HCT116 (cell line): ENCODE results near the gene NGEF. TPM values are rescaled to one million over a fixed set of nuclear protein-coding genes. Genes with fewer than 3 reads are reported as not detected.

ENCODE experiments used
- ATAC-seq: fragments of 200-7000 bp; cut with Tn5 transposase; 2 replicates; pipeline ENCODE4 v1.9.1; 2020; ENCODE audit warnings: mild to moderate bottlenecking, moderate library complexity
- Bru-seq: library from RNA; stranded (reverse); fragments of 400-500 nt; gene quantifications from one replicate; lab custom pipeline; 2021; lab: Mats Ljungman, UMichigan
- BruChase-seq, 2 experiments: library from RNA; stranded (reverse); fragments of 400-500 nt; gene quantifications; one replicate each; lab custom pipeline; 2021; lab: Mats Ljungman, UMichigan
- BruUV-seq: library from RNA; stranded (reverse); fragments of 400-500 nt; replicated peaks from 2 replicates; lab custom pipeline; 2021; lab: Mats Ljungman, UMichigan
- CTCF ChIA-PET: fragments of 300-600 bp; sonication (Branson Sonifier 250); formaldehyde crosslinking; loops from one replicate; lab custom pipeline; 2021; ENCODE audit warnings: antibody characterized with exemption; lab: Charles Lee
- POLR2A ChIA-PET: fragments of 300-600, 350-600 bp; sonication (Branson Sonifier 250); formaldehyde crosslinking; loops from one replicate; lab custom pipeline; 2021; ENCODE audit warnings: antibody characterized with exemption; lab: Charles Lee
- RAD21 ChIA-PET, 2 experiments: fragments of 300-600 bp; sonication (Branson Sonifier 250); formaldehyde crosslinking; loops; one replicate each; lab custom pipeline; 2023; ENCODE audit warnings: low total read pairs in 2 of 2; ENCODE audit not compliant: uncharacterized antibody in 2 of 2, unreplicated experiment in 2 of 2, low non-redundant PET in 1 of 2; lab: Charles Lee
- DNase-seq: peaks from one replicate; pipeline ENCODE4 v3.0.0-alpha.2; 2010; ENCODE audit warnings: low read depth, low spot score
- H2AFZ ChIP-seq: fragments of 200-600 bp; shearing (Covaris generic), sonication (generic); 2 replicates; pipeline ENCODE4 v1.6.1; 2017; ENCODE audit warnings: low read depth, mixed run types, mixed read lengths, antibody characterized with exemption, low read length; ENCODE audit not compliant: poor library complexity, severe bottlenecking
- H3K27ac ChIP-seq: 2 replicates; pipeline ENCODE4 v1.5.1; 2012; ENCODE audit warnings: low read depth, low read length
- H3K27me3 ChIP-seq: fragments of 200-600 bp; sonication (generic); 2 replicates; pipeline ENCODE4 v1.6.1; 2016; ENCODE audit warnings: mixed run types, low read length, mixed read lengths; ENCODE audit not compliant: insufficient read depth
- H3K36me3 ChIP-seq, 2 experiments: fragments of 200-500 bp in 1 of 2; fragments of 200-600 bp in 1 of 2; sonication (Bioruptor generic) in 1 of 2; sonication (generic) in 1 of 2; 2 replicates each; pipeline versions ENCODE4 v1.5.1 to v1.6.1; 2014 to 2016; ENCODE audit warnings: low read length in 2 of 2, inconsistent platforms in 1 of 2, mixed read lengths in 1 of 2, mixed run types in 1 of 2; ENCODE audit not compliant: insufficient read depth in 2 of 2, control insufficient read depth in 1 of 2
- H3K4me1 ChIP-seq, 2 experiments: fragments of 200-600 bp in 1 of 2; sonication (generic) in 1 of 2; 2 replicates each; pipeline versions ENCODE4 v1.5.1 to v1.6.1; 2012 to 2017; ENCODE audit warnings: low read length in 2 of 2, inconsistent platforms in 1 of 2, mild to moderate bottlenecking in 1 of 2, mixed read lengths in 1 of 2, mixed run types in 1 of 2, moderate library complexity in 1 of 2; ENCODE audit not compliant: insufficient read depth in 2 of 2, control insufficient read depth in 1 of 2
- H3K4me2 ChIP-seq: fragments of 200-600 bp; sonication (generic); 2 replicates; pipeline ENCODE4 v1.6.1; 2017; ENCODE audit warnings: mixed run types, low read length, mixed read lengths
- H3K4me3 ChIP-seq, 2 experiments: fragments of 200-600 bp in 1 of 2; sonication (generic) in 1 of 2; replicated peaks in 1 of 2; 2 replicates each; pipeline ENCODE4 v1.5.1; 2011 to 2016; ENCODE audit warnings: low read length in 2 of 2, control low read depth in 1 of 2, low read depth in 1 of 2, mild to moderate bottlenecking in 1 of 2, mixed read lengths in 1 of 2, mixed run types in 1 of 2
- H3K79me2 ChIP-seq: fragments of 200-600 bp; sonication (generic); 2 replicates; pipeline ENCODE4 v1.6.1; 2017; ENCODE audit warnings: mild to moderate bottlenecking, mixed run types, low read length, moderate library complexity, mixed read lengths; ENCODE audit not compliant: insufficient read depth
- H3K9ac ChIP-seq: fragments of 200-600 bp; sonication (generic); 2 replicates; pipeline ENCODE4 v1.6.1; 2016; ENCODE audit warnings: low read length, mixed read lengths
- H3K9me2 ChIP-seq: fragments of 200-600 bp; sonication (generic), shearing (Covaris generic); 2 replicates; pipeline ENCODE4 v1.6.1; 2017; ENCODE audit warnings: mixed run types, mild to moderate bottlenecking, moderate library complexity; ENCODE audit not compliant: insufficient read depth
- H3K9me3 ChIP-seq, 2 experiments: fragments of 200-500 bp in 1 of 2; fragments of 200-600 bp in 1 of 2; sonication (Bioruptor generic) in 1 of 2; sonication (generic) in 1 of 2; 2 replicates each; pipeline ENCODE4 v1.6.1; 2014 to 2017; ENCODE audit warnings: low read length in 2 of 2, mixed read lengths in 2 of 2, inconsistent platforms in 1 of 2, low read depth in 1 of 2, mild to moderate bottlenecking in 1 of 2, mixed run types in 1 of 2, moderate library complexity in 1 of 2; ENCODE audit not compliant: control insufficient read depth in 1 of 2, insufficient read depth in 1 of 2
- H4K20me1 ChIP-seq: fragments of 200-600 bp; sonication (generic), shearing (Covaris generic); 2 replicates; pipeline ENCODE4 v1.6.1; 2017; ENCODE audit warnings: mixed run types, mild to moderate bottlenecking, moderate library complexity; ENCODE audit not compliant: insufficient read depth
- CBX3 ChIP-seq: IDR thresholded peaks from 2 replicates; pipeline ENCODE4 v1.6.1; 2012; ENCODE audit warnings: low read depth
- CEBPB ChIP-seq: IDR thresholded peaks from 2 replicates; pipeline ENCODE4 v1.6.1; 2012; ENCODE audit warnings: low read depth
- EGR1 ChIP-seq: IDR thresholded peaks from 2 replicates; pipeline ENCODE4 v1.6.1; 2012; ENCODE audit warnings: low read depth
- ELF1 ChIP-seq: IDR thresholded peaks from 2 replicates; pipeline ENCODE4 v1.6.1; 2012; ENCODE audit warnings: low read depth, borderline replicate concordance
- JUND ChIP-seq: IDR thresholded peaks from 2 replicates; pipeline ENCODE4 v1.6.1; 2012
- POLR2A ChIP-seq: IDR thresholded peaks from 2 replicates; pipeline ENCODE4 v1.7.0; 2011; ENCODE audit warnings: borderline replicate concordance; ENCODE audit not compliant: insufficient read depth, insufficient read length; ENCODE audit errors: extremely low read depth
- POLR2AphosphoS5 ChIP-seq: IDR thresholded peaks from 2 replicates; pipeline ENCODE4 v1.6.1; 2011; ENCODE audit warnings: mild to moderate bottlenecking, low read depth, low read length, moderate library complexity
- RAD21 ChIP-seq: IDR thresholded peaks from 2 replicates; pipeline ENCODE4 v1.6.1; 2012; ENCODE audit warnings: low read depth, mild to moderate bottlenecking
- REST ChIP-seq: IDR thresholded peaks from 2 replicates; pipeline ENCODE4 v1.6.1; 2012; ENCODE audit warnings: low read depth
- SIN3A ChIP-seq: IDR thresholded peaks from 2 replicates; pipeline ENCODE4 v1.6.1; 2012; ENCODE audit warnings: low read depth
- SP1 ChIP-seq: IDR thresholded peaks from 2 replicates; pipeline ENCODE4 v1.6.1; 2012; ENCODE audit warnings: low read depth
- SRF ChIP-seq: IDR thresholded peaks from 2 replicates; pipeline ENCODE4 v1.6.1; 2012; ENCODE audit warnings: low read depth
- TCF7L2 ChIP-seq: IDR thresholded peaks from 2 replicates; pipeline ENCODE4 v1.7.0; 2011; ENCODE audit warnings: borderline replicate concordance, inconsistent platforms; ENCODE audit not compliant: insufficient read depth, insufficient read length; ENCODE audit errors: extremely low read depth
- YY1 ChIP-seq: IDR thresholded peaks from 2 replicates; pipeline ENCODE4 v1.6.1; 2011; ENCODE audit warnings: low read length, low read depth, moderate library complexity, mild to moderate bottlenecking; ENCODE audit not compliant: insufficient replicate concordance; ENCODE audit errors: extremely low read depth
- ZFX ChIP-seq: fragments of 450-650 bp; IDR thresholded peaks from 2 replicates; pipeline ENCODE4 v1.6.1; 2017
- ZNF274 ChIP-seq: fragments of 200-500 bp; sonication (Bioruptor generic); IDR thresholded peaks from 2 replicates; pipeline ENCODE4 v1.6.1; 2014; ENCODE audit warnings: mild to moderate bottlenecking, low read depth, low read length, inconsistent platforms
- intact Hi-C: fragments of 100-400 bp; cut with micrococcal nuclease; formaldehyde crosslinking; loops from 2 replicates; pipeline ENCODE4 v1.10.0; 2022
- long read RNA-seq: library from polyadenylated mRNA; unstranded; transcript quantifications from one replicate; pipeline ENCODE4 v2.0.0, GENCODE V29; 2021; ENCODE audit not compliant: unreplicated experiment
- polyA plus RNA-seq: library from polyadenylated mRNA; unstranded; fragments of >200 nt; gene quantifications from 2 replicates; pipeline ENCODE4 v1.2.1, GENCODE V29; 2012; ENCODE audit warnings: missing spikeins
- total RNA-seq: library from RNA; stranded (reverse); gene quantifications from one replicate; pipeline ENCODE4 v1.2.1, GENCODE V29; 2021; ENCODE audit not compliant: unreplicated experiment
- TF ChIP-seq, protein P1 (sequence below): IDR thresholded peaks from 2 replicates; pipeline ENCODE4 v1.6.1; 2011; ENCODE audit warnings: mild to moderate bottlenecking, low read length, moderate library complexity; ENCODE audit not compliant: insufficient replicate concordance; ENCODE audit errors: extremely low read depth
- TF ChIP-seq, protein P2 (sequence below): IDR thresholded peaks from 2 replicates; pipeline ENCODE4 v1.6.1; 2012
- TF ChIP-seq, protein P3 (sequence below): IDR thresholded peaks from 2 replicates; pipeline ENCODE4 v1.6.1; 2012
- TF ChIP-seq, protein P4 (sequence below), 3 experiments: fragments of 200-600 bp in 1 of 3; sonication (generic) in 1 of 3; IDR thresholded peaks in 2 of 3; conservative IDR thresholded peaks in 1 of 3; 2 replicates each; pipeline ENCODE4 v1.5.1; 2012 to 2017; ENCODE audit warnings: low read depth in 2 of 3, low read length in 2 of 3, antibody characterized with exemption in 1 of 3, borderline replicate concordance in 1 of 3, control low read depth in 1 of 3, mild to moderate bottlenecking in 1 of 3, mixed read lengths in 1 of 3, mixed run types in 1 of 3, moderate library complexity in 1 of 3; ENCODE audit not compliant: insufficient read depth in 1 of 3

NGEF gene
- total RNA-seq (12.6 TPM), Bru-seq, nascent RNA (percentile 24 among the genes with signal in this experiment), BruChase-seq, experiment 1, labeled RNA remaining after a 6-hour chase (percentile 26 among the genes with signal in this experiment), BruChase-seq, experiment 2, labeled RNA remaining after a 2-hour chase (percentile 25 among the genes with signal in this experiment)
- 30.7 and 34.8 TPM in 2 replicates for polyA plus RNA-seq
- long read RNA-seq, partial matches to known transcripts: 3 of 23 reads
- long read RNA-seq, other reads (novel, unspliced or antisense): 20 of 23 reads

DNA sequence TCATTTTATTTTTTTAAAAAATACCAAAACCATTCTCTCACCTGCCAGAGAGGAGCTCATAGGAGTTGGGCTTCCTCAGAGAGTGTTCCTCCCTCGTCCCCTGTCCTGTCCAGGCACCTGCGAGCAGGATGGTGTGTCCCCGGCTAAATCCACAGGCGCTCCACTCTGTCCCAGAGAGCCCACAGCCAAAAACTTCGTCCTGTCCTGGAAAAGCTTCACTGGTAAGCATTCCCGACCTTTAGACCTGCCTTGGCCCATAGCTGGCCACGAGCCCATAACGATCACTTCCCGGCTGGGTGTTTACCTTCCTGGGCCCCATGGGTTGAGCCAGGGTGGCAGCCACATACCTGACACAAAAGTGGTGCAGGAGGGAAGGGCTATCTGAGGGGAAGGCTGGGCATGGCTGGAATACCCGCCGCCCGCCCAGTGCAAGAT, at the start of gene NGEF:
NGEF (minus strand) TSS at position 230 of the 435 bp plus-strand sequence. CDS start 38,366 bp downstream, outside the sequence.
- DNase-seq (no peak), ATAC-seq (no peak)
- no peaks in the 10 kb centered on the region for H3K36me3 ChIP-seq
- no peaks in the 10 kb centered on the region for H3K27me3 ChIP-seq
- no peaks in the 10 kb centered on the region for H3K9me3 ChIP-seq
- ChIA-PET CTCF (no interaction called here), POLR2A (no interaction called here), RAD21 (no interaction called here)
- no TSS peak for BruUV-seq
- no peak within 1 kb of the TSS for H2AFZ ChIP-seq
- H3K9me2 ChIP-seq: no peaks in the 10 kb centered on the region
- no peak within 1 kb of the TSS for H3K27ac ChIP-seq
- H3K4me3 ChIP-seq: no peak within 1 kb of the TSS
- no peaks in the 10 kb centered on the region for H3K79me2 ChIP-seq
- H3K4me1 ChIP-seq: peaks cover 2 to 5% of the 10 kb centered on the region in 2 experiments; a peak in 2 of 4 replicates
- intact Hi-C loops: no loop called here
- TF ChIP-seq ZFX (no peak), CBX3 (no peak), JUND (no peak), SRF (no peak), YY1 (no peak), REST (no peak), EGR1 (no peak), POLR2AphosphoS5 (no peak), RAD21 (no peak), CEBPB (no peak), SP1 (no peak), POLR2A (no peak), TCF7L2 (no peak), ELF1 (no peak), SIN3A (no peak), ZNF274 (no peak)
- TF ChIP-seq, protein P1, sequence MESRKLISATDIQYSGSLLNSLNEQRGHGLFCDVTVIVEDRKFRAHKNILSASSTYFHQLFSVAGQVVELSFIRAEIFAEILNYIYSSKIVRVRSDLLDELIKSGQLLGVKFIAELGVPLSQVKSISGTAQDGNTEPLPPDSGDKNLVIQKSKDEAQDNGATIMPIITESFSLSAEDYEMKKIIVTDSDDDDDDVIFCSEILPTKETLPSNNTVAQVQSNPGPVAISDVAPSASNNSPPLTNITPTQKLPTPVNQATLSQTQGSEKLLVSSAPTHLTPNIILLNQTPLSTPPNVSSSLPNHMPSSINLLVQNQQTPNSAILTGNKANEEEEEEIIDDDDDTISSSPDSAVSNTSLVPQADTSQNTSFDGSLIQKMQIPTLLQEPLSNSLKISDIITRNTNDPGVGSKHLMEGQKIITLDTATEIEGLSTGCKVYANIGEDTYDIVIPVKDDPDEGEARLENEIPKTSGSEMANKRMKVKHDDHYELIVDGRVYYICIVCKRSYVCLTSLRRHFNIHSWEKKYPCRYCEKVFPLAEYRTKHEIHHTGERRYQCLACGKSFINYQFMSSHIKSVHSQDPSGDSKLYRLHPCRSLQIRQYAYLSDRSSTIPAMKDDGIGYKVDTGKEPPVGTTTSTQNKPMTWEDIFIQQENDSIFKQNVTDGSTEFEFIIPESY: no peak
- TF ChIP-seq, protein P2, sequence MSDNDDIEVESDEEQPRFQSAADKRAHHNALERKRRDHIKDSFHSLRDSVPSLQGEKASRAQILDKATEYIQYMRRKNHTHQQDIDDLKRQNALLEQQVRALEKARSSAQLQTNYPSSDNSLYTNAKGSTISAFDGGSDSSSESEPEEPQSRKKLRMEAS: no peak
- TF ChIP-seq, protein P3, sequence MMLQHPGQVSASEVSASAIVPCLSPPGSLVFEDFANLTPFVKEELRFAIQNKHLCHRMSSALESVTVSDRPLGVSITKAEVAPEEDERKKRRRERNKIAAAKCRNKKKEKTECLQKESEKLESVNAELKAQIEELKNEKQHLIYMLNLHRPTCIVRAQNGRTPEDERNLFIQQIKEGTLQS: no peak
- TF ChIP-seq, protein P4, sequence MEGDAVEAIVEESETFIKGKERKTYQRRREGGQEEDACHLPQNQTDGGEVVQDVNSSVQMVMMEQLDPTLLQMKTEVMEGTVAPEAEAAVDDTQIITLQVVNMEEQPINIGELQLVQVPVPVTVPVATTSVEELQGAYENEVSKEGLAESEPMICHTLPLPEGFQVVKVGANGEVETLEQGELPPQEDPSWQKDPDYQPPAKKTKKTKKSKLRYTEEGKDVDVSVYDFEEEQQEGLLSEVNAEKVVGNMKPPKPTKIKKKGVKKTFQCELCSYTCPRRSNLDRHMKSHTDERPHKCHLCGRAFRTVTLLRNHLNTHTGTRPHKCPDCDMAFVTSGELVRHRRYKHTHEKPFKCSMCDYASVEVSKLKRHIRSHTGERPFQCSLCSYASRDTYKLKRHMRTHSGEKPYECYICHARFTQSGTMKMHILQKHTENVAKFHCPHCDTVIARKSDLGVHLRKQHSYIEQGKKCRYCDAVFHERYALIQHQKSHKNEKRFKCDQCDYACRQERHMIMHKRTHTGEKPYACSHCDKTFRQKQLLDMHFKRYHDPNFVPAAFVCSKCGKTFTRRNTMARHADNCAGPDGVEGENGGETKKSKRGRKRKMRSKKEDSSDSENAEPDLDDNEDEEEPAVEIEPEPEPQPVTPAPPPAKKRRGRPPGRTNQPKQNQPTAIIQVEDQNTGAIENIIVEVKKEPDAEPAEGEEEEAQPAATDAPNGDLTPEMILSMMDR (IDR thresholded peaks at IDR 0.05 in 2 of 3, conservative IDR thresholded peaks at IDR 0.05 in 1 of 3; ENCODE audit: borderline replicate concordance in 1 of 3, insufficient read depth in 1 of 3, low read depth in 2 of 3, low read length in 2 of 3): no peak
- no peak within 1 kb of the TSS for H3K9ac ChIP-seq
- no peak within 1 kb of the TSS for H3K4me2 ChIP-seq
- H4K20me1 ChIP-seq: no peaks in the 10 kb centered on the region
